ENCODE data around the gene KRTAP12-2.
"Not testable (repeated sequence)": the region's sequence is repeated elsewhere in the genome, so short reads cannot be mapped to it uniquely, and the experiment has no call there.

KRTAP12-2 gene

GRCh38 chr21:44684077-44684476 lies 17.4 kb upstream of the KRTAP12-2 start:
- no peak for DNase-seq (ENCODE audit: low spot score)

DNA sequence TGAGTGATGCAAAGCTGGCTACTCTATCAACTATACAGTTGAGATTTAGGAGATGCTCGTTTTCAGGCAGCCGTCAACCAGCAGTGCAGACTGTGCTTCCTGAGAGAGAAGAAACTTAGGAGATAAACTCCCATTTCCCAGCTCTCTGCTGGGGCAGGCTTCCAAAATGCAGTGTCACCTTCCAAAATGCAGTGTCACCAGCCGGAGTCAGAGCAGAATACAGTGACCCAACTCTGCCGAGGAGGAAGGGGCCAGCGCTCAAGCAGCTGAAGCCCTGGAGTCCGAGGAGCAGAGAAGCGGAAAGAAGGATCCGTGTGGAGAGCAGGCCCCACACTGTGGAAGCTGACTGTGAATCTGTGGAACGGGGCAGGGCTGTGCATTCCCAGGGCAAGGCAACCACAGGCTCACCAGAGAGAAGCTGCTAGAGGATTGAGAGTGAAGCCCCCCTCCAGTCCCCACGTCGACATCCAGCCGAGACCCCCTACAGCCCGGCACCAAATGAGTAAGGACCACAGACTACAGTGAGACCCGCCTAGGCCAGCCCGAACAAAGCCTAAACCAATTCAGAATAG lies 15.9 kb upstream of the KRTAP12-2 start:
- DNase-seq (ENCODE audit: low spot score), result no peak

DNA sequence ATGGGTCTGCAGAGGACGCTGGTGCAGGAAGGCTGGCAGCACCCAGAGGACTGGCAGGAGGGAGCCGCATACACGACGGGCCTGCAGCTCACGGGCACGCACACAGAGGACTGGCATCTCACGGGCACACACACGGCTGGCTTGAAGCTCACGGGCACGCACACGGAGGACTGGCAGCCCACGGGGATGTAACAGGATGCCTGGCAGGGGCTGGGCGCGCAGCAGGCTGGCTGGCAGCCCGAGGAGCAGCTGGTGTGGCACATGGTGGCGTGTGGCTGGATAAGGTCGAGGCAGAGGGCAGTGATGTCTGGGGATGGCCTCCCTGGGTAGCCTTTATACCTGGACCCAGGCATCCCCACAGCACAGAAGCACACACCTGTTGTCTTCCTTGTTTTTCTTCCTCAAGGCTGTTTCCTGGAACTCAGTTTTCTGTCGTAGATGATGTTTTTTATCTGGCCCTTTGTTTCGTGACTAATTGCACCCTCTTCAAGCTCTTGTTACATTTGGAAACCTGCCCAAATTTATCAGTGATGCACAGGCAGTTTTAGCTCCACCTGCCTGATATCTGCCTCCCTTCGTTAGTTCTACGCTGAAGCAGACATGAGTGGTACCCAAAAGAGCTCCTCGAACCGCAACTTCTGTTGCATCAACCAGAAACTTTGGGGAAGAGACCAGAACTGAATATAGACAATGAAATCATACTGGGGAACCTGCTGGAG lies 15.3 kb upstream of the KRTAP12-2 start, which contains the start of gene KRTAP12-1:
Gene KRTAP12-1 (minus strand): TSS at position 303 of the 719 bp plus-strand sequence. CDS start 40 bp downstream, at position 263.
- DNase-seq (ENCODE audit: low spot score), result no peak

DNA sequence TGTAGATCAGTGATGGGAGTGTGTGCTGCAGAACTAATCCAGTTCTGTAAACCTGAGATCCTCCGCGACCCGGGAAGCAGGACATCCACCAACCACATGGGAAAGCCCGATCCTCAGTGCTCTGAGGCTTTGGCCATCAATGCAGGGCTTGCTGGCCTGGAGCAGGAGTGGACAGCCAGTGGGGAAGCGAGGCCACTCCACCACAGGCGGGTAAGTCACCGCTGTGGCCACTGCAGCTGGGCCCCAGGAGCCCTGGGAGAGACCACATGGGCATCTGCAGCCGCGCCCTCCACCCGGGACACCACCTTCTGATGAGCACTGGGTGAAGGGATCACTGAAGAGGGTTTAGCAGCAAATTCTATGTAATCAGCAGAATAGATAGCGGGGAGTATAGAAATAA lies 14.4 kb upstream of the KRTAP12-2 start:
- DNase-seq (ENCODE audit: low spot score), result no peak

DNA sequence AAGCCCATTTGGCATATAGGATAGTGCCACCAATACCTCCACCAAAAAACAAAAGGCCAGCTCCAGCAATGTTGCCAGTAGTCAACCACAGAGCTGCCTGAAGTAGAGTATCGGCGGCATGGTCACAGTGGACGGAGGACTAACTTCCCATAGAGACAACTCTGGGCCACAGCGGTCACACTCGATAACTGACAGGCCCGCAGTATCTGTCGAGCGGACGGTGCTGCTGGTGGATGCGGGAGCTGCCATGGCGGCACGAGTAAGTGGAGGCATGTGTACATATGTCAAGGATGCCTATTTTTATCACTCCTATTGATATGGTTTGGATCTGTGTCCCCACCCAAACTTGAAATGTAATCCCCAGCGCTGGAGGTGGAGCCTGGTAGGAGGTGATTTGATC lies 11.2 kb upstream of the KRTAP12-2 start:
- DNase-seq (ENCODE audit: low spot score), result no peak

DNA sequence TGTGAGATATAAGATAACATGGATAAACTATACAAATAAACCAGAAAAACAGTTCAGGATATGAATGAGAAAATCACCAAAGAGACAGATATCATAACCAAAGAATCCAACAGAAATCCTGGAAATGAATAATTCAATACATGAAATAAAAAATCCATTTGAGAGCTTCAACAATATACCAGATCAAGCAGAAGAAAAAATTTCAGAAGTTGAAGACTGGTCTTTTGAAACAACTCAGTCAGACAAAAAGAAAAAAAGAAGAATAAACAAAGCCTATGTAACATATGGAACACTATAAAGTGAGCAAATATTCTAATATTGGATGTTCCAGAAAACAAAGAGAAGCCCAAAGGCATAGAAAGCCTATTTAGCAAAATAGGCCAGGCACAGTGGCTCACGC lies 5.2 kb upstream of the KRTAP12-2 start:
- DNase-seq (ENCODE audit: low spot score), result no peak

DNA sequence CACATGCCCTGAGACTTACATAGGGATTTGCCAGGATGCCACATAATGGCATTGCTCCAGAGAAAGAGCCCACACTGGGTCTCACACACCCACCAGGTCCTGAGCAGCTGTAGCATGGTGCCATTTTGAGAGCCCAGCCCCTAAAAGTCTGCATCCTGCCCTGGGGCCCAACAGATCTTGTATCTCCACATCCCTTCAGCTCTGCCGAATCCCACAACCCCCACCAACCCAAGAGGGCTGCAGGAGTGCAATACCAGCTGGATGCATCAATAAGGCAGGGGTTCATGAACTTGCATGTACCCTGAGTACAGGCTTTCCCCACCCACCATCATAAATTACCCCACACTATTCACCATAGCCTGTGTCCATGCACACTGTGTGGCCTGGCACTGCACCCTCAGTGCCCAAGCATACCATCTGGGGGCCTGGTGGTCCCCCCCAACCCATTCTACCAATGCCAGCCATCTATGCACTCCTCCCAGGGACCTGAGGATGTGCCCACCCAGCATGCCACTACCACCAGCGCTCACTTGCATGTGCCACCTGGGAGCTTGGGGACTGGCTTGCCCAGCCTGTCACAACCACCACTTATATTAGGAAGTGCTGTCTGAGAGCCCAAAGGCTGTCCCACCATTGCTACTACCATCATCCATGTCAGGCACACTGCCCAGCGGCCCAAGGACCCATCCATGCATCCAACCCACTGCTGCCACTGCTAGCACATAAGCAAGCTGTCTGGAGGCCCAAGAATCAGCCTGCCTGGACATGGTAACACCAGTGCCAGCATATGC lies 4.1 kb upstream of the KRTAP12-2 start:
- no peak for DNase-seq (ENCODE audit: low spot score)

DNA sequence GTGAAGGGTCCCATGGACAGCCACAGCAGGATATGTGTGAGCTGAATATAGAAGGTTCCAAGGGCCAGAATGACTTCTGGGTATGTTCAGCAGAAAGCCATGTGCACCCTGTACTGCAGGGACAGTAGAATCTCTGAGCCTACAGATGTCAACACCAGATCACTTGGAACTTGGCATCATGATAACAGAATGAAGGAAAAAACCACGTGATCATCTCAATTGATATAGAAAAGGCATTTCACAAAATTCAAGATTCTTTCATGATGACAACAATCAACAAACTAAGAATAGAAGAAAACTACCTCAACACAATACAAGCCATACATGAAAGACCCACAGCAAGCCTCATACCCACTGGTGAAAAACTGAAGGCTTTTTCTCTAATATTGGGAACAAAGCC lies 885 bp upstream of the KRTAP12-2 start:
- DNase-seq (ENCODE audit: low spot score), result no peak

DNA sequence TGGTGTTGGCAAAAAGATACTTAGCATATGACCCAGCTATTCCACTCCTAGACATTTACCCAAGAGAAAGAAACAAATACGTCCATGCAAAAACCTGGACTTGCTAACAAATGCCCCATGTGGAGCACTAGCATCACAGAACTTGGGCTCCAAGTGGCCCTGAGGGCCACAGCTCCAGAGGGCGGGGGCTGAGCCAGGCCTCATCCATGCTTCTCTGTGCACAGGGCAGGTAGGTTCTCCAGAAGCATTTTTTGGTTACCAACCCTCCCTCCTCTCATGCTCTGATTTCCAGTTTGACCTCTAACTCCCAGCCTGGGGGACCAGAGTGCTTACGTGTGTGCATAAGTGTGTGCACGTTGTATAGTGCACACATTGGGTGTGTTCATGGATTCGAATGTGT lies 2.0 kb downstream of the KRTAP12-2 start:
- DNase-seq (ENCODE audit: low spot score), result no peak

- not testable (repeated sequence) for DNase-seq (ENCODE audit: low spot score)
Observed at GRCh38 chr21:44661567-44661966, 5.2 kb downstream of the KRTAP12-2 start.

- DNase-seq (ENCODE audit: low spot score), result no peak
Observed at GRCh38 chr21:44658913-44659595, 7.7 kb downstream of the KRTAP12-2 start.

GRCh38 chr21:44658541-44658910 lies 8.2 kb downstream of the KRTAP12-2 start:
- no peak for DNase-seq (ENCODE audit: low spot score)

GRCh38 chr21:44657635-44658540 lies 8.8 kb downstream of the KRTAP12-2 start, which contains the start of gene KRTAP12-3:
Gene KRTAP12-3, plus strand, starts transcription at chr21:44657932. Its CDS starts 48 bp downstream, at chr21:44657980.
- no peak for DNase-seq (ENCODE audit: low spot score)

DNA sequence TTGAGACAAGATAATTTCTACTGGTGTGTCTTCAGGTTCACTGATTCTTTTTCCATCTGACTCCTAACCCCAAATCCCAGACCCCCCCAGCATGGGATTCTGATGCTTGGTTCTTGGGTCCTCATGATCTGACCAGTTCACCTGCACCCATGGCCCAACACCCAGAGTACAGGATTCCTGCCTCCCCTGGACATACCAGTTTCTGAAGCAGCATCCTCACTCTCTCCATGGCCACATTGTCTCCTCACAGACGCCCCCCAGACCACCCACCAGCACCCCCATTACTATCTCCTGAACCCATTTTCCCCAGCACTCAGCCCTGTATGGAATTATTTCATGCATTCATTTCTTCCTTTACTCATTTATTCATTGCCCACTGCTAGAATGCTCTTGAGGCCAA lies 9.9 kb downstream of the KRTAP12-2 start:
- no peak for DNase-seq (ENCODE audit: low spot score)

DNA sequence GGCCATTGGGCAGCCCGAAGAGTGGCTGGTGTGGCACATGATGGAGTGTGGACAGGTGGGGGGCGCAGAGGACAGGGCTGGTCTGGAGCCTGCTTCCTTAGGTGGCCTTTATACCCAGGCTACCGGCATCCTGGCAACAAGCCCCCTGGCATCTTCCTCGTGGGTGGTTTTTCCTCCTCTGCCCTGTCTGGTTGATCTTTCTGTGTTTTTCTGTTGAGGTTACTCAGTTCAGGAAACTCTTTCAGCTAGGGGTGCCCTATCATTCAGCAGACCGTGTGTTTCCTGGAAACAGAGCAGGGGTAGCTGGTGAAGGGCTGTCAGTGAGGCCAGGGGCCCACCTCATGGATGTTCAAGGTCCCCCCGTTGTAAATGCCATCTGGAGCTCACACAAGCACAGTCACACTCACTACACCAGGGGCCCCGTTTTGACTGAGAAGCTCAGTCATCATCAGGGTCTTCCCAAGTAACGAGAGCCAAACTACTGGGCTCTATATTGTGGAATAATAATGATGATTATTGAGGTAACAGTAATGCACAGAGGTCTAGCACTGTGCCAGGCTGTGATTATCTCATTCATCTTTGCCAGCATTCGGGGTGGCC lies 12.1 kb downstream of the KRTAP12-2 start, which contains the start of gene KRTAP12-4:
Gene KRTAP12-4 (minus strand): TSS at position 84 of the 600 bp plus-strand sequence. CDS start 45 bp downstream, at position 39.
- DNase-seq (ENCODE audit: low spot score), result no peak

DNA sequence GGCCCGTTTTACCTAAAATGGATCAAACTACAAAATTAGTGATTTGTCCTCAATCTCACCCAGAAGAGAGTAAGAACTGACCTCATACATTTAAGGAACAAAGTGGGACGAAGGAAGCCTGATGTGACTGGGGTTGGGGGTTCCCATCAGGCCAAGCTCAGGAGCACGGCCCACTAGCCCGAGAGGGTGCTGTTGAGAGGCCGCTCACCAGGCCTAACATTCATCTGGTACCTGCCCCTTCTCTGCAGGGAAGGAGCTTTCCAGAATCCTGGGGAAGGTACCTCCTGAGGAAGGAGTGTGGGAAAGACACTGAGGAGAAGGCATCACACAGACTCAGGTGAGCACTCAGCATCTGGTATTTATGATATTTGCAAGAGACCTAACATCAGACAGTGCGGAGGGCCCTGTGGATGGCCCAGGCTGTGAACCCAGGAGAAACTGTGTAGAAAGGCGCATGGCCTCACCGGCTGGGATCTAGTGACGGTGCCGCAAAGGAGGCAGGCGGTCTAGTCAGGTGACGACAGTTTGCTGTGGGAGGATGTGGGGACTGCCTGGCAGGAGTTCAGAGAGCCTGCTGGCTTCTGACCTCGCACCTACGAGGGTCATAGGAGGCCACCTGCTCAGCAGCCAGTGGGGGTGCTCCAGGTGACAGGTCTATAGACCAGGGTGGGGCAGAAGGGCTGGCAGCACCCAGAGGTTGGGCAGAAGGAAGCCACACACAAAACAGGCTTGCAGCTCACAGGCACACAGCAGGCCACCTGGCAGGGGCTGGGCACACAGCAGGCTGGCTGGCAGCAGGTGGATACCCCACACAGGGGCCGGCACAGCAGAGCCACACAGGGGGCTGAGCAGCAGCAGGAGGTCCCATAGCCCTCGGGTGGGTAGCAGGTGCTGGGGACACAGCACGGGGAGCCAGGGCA lies 12.8 kb downstream of the KRTAP12-2 start:
- no peak for DNase-seq (ENCODE audit: low spot score)

GRCh38 chr21:44653123-44653522 lies 13.6 kb downstream of the KRTAP12-2 start:
- no peak for DNase-seq (ENCODE audit: low spot score)

- DNase-seq (ENCODE audit: low spot score), result no peak
Observed at GRCh38 chr21:44650973-44651675, 15.6 kb downstream of the KRTAP12-2 start.

All from hematopoietic multipotent progenitor cell treated with erythropoietin and hydrocortisone succinate and interleukin-3 and kit ligand, for 17 days (in vitro differentiated cells).